ENCODE measurements around the gene ATP5F1D. TPM values are rescaled to one million over a fixed set of nuclear protein-coding genes. Genes with fewer than 3 reads are reported as not detected.
"Not testable (repeated sequence)": the region's sequence is repeated elsewhere in the genome, so short reads cannot be mapped to it uniquely, and the experiment has no call there.

The ATP5F1D gene
- total RNA-seq, 1 experiment from 2014 or later, result 126 TPM

DNA sequence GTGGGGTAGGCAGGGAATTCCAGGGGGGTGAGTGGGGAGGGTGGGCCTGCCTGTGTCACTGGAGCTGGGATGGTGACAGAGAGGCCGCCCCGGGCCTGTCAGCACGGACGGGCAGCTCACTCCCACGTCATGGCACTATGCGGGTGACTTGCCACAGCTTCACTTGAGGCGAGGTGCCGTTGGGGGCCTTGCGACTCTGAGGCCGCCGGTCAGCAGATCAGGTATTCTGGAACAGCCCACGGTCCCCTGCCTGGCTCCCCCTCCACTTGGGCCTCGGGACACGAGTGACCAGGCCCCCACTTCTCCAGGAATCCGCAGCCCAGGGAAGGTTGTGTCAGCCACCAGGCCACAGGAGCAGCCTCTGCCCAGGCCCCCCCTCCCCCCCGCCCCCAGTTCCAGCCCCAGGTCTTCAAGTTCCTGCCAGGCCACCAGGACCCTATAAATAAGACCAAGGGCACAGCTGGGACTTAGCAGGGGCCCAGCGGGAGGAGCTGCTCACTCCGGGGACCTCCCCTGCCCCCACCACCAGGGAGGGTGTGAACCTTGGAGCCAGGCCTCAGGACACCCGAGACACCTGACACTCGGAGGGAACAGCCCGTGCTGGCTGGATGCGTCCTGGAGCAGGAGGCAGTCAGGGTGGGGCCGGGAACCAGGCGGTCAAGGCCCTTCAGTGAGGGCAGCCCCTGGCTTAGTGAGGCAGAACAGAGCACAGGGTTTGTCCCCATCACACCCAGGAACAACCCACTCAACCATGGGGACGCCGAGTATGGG, 4.1 kb downstream of the ATP5F1D start:
- POLR2A ChIA-PET, result interaction anchor here (0.6 to 4.4 kb wide), 4 partner anchors 21 to 137 kb away, joined by 7 to 110 read pairs (median 40); partner anchors contain the start of gene CIRBP
- peak; percentile 48 to 75 for DNase-seq
- Mint-ChIP-seq H3K4me3 (ENCODE audit: unreplicated experiment) (no peak overlapping the region), H3K36me3 (ENCODE audit: insufficient read depth, unreplicated experiment) (peaks cover 42% of the 10 kb centered on the region), H3K27ac (ENCODE audit: unreplicated experiment) (no peak overlapping the region), H3K4me1 (ENCODE audit: low read depth, unreplicated experiment) (no peaks in the 10 kb centered on the region), H3K9me3 (ENCODE audit: unreplicated experiment) (no peaks in the 10 kb centered on the region), H3K27me3 (ENCODE audit: insufficient read depth, unreplicated experiment) (no peaks in the 10 kb centered on the region)
- CTCF ChIA-PET, result interaction anchor here (3.4 kb wide), 1 partner anchor 22 kb away, joined by 440 read pairs; the partner anchor contains the start of gene CIRBP
- intact Hi-C loops (cut with micrococcal nuclease; ENCODE audit: unreplicated experiment), result no loop called here
- Histone ChIP-seq H3K9me3 (no peaks in the 10 kb centered on the region), H3K4me3 (ENCODE audit: low read depth, low read length) (no peak overlapping the region), H3K27me3 (replicated peaks; ENCODE audit: control insufficient read depth, insufficient read depth, low read length) (no peaks in the 10 kb centered on the region), H3K4me1 (peaks cover 42% of the 10 kb centered on the region), H3K36me3 (ENCODE audit: control insufficient read depth, insufficient read depth, low read length) (no peaks in the 10 kb centered on the region; the same call in none of the 2 replicates)
- TF ChIP-seq, protein P1, sequence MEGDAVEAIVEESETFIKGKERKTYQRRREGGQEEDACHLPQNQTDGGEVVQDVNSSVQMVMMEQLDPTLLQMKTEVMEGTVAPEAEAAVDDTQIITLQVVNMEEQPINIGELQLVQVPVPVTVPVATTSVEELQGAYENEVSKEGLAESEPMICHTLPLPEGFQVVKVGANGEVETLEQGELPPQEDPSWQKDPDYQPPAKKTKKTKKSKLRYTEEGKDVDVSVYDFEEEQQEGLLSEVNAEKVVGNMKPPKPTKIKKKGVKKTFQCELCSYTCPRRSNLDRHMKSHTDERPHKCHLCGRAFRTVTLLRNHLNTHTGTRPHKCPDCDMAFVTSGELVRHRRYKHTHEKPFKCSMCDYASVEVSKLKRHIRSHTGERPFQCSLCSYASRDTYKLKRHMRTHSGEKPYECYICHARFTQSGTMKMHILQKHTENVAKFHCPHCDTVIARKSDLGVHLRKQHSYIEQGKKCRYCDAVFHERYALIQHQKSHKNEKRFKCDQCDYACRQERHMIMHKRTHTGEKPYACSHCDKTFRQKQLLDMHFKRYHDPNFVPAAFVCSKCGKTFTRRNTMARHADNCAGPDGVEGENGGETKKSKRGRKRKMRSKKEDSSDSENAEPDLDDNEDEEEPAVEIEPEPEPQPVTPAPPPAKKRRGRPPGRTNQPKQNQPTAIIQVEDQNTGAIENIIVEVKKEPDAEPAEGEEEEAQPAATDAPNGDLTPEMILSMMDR (IDR thresholded peaks at IDR 0.05; ENCODE audit: insufficient read depth in 1 of 2, low read depth in 1 of 2, low read length in 1 of 2, severe bottlenecking in 1 of 2, unreplicated experiment in 1 of 2), result no peak
- no TSS peak for BruUV-seq (replicated peaks)

DNA sequence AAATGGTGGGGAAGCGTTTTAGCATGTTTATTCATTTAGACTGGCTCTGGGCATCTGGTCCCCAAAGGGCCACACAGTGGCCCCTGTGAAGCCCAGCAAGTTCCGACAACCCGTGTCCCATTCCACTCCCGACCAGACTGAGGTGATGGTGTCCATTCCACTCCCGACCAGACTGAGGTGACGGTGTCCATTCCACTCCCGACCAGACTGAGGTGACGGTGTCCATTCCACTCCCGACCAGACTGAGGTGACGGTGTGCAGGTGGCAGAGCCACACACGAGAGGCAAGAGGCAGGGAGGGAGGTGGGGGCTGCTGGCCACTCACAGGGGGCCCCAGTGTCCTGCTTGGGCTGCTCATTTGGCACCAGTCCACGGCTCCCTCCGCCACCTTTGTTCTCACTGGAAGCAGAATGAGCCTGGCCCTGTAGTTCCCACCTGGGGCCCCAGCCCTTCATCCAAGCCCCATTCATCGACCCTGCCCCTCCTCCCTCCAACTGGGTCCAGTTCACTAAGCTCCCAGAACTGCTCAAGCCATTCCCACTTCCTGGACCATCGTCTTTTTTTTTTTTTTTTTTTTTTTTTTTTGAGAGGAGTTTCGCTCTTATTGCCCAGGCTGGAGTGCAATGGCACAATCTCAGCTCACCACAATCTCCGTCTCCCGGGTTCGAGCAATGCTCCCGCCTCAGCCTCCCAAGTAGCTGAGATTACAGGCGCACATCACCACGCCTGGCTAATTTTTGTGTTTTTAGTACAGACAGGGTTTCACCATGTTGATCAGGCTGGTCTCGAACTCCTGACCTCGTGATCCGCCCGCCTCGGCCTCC, 4.9 kb downstream of the ATP5F1D start:
- CTCF ChIA-PET, result interaction anchor here (0.6 to 3.4 kb wide), 3 partner anchors 13 to 21 kb away, joined by 3 to 440 read pairs (median 5); partner anchors contain the start of gene CIRBP
- H3K27ac Mint-ChIP-seq (ENCODE audit: unreplicated experiment); BruUV-seq (replicated peaks); DNase-seq; H3K36me3 ChIP-seq (ENCODE audit: control insufficient read depth, insufficient read depth, low read length); H3K4me1 Mint-ChIP-seq (ENCODE audit: low read depth, unreplicated experiment); H3K9me3 Mint-ChIP-seq (ENCODE audit: unreplicated experiment); H3K4me3 Mint-ChIP-seq (ENCODE audit: unreplicated experiment); H3K4me3 ChIP-seq (ENCODE audit: low read depth, low read length); H3K27me3 ChIP-seq (replicated peaks; ENCODE audit: control insufficient read depth, insufficient read depth, low read length); H3K9me3 ChIP-seq; intact Hi-C loops (cut with micrococcal nuclease; ENCODE audit: unreplicated experiment); H3K27me3 Mint-ChIP-seq (ENCODE audit: insufficient read depth, unreplicated experiment): not testable (repeated sequence)
- POLR2A ChIA-PET, result interaction anchor here (0.6 to 4.4 kb wide), 7 partner anchors 19 to 493 kb away, joined by 3 to 110 read pairs (median 7); partner anchors contain the start of gene CIRBP
- H3K4me1 ChIP-seq, result peaks cover 37% of the 10 kb centered on the region
- H3K36me3 Mint-ChIP-seq (ENCODE audit: insufficient read depth, unreplicated experiment), result peaks cover 50% of the 10 kb centered on the region

DNA sequence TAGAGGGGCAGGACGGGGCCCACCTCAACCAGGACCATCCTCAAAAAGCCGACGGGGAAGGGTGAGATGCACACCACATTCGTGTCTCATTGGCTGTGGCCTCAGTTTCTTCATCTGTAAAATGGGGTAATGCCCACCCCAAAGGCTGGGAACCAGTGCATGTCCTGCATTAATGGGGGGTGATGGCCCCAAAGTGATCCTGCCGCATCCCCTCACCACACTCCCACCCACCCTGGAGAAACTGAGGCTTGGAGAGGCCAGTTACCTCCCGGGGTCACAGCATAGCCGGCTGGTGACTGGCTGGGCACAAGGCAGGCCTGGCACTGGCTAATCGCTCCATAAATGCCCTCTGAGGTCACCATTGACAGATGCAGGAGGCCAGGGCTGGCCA, 6.2 kb downstream of the ATP5F1D start:
- TF ChIP-seq, protein P1 (IDR thresholded peaks at IDR 0.05; ENCODE audit: insufficient read depth in 1 of 2, low read depth in 1 of 2, low read length in 1 of 2, severe bottlenecking in 1 of 2, unreplicated experiment in 1 of 2), result no peak
- H3K9me3 ChIP-seq, result no peaks in the 10 kb centered on the region
- H3K4me1 Mint-ChIP-seq (ENCODE audit: low read depth, unreplicated experiment), result no peaks in the 10 kb centered on the region
- no peaks in the 10 kb centered on the region for H3K9me3 Mint-ChIP-seq (ENCODE audit: unreplicated experiment)
- H3K27me3 ChIP-seq (replicated peaks; ENCODE audit: control insufficient read depth, insufficient read depth, low read length), result no peaks in the 10 kb centered on the region
- H3K4me3 ChIP-seq (ENCODE audit: low read depth, low read length), result peak overlapping the region; percentile 88
- ChIA-PET CTCF (no interaction called here), POLR2A (interaction anchor here (1.5 kb wide), 1 partner anchor 19 kb away, joined by 10 read pairs; no protein-coding TSS in a partner anchor)
- peaks cover 4% of the 10 kb centered on the region for H3K36me3 ChIP-seq (ENCODE audit: control insufficient read depth, insufficient read depth, low read length)
- no peak overlapping the region for H3K4me3 Mint-ChIP-seq (ENCODE audit: unreplicated experiment)
- H3K36me3 Mint-ChIP-seq (ENCODE audit: insufficient read depth, unreplicated experiment), result peaks cover 55% of the 10 kb centered on the region
- H3K27ac Mint-ChIP-seq (ENCODE audit: unreplicated experiment), result no peak overlapping the region
- no peaks in the 10 kb centered on the region for H3K27me3 Mint-ChIP-seq (ENCODE audit: insufficient read depth, unreplicated experiment)
- H3K4me1 ChIP-seq, result peaks cover 31% of the 10 kb centered on the region
- intact Hi-C loops (cut with micrococcal nuclease; ENCODE audit: unreplicated experiment), result no loop called here
- no peak for DNase-seq
- BruUV-seq (replicated peaks), result no TSS peak
